HAP-1 (cell line): ENCODE measurements around the gene CAMTA1.

Source experiments
- DNase-seq, 2 experiments: peaks; one replicate each; pipeline ENCODE4 v3.0.0-alpha.2; 2016 to 2020; ENCODE audit warnings: low spot score in 2 of 2
- H3K27me3 ChIP-seq: fragments of 250-450 bp; sonication (Bioruptor Pico); 2 replicates; pipeline ENCODE4 v1.5.1; 2020; ENCODE audit warnings: low read depth, mild to moderate bottlenecking, moderate library complexity
- H3K36me3 ChIP-seq: fragments of 250-450 bp; sonication (Bioruptor Pico); replicated peaks from 2 replicates; pipeline ENCODE4 v1.5.1; 2020; ENCODE audit warnings: mild to moderate bottlenecking
- H3K4me1 ChIP-seq: fragments of 250-450 bp; sonication (Bioruptor Pico); 2 replicates; pipeline ENCODE4 v1.5.1; 2020; ENCODE audit warnings: mild to moderate bottlenecking
- H3K4me3 ChIP-seq: fragments of 250-450 bp; sonication (Bioruptor Pico); 2 replicates; pipeline ENCODE4 v1.5.1; 2020; ENCODE audit warnings: mild to moderate bottlenecking, moderate library complexity
- H3K9me3 ChIP-seq: fragments of 250-450 bp; sonication (Bioruptor Pico); 2 replicates; pipeline ENCODE4 v1.5.1; 2020; ENCODE audit warnings: mild to moderate bottlenecking, moderate library complexity
- in situ Hi-C: fragments of 300-500 bp; cut with MboI; formaldehyde crosslinking; loops from 3 replicates; pipeline ENCODE4 v1.14.3; 2020; ENCODE audit warnings: low sequenced_read_pairs, inconsistent platforms, mixed read lengths

Gene CAMTA1

DNA sequence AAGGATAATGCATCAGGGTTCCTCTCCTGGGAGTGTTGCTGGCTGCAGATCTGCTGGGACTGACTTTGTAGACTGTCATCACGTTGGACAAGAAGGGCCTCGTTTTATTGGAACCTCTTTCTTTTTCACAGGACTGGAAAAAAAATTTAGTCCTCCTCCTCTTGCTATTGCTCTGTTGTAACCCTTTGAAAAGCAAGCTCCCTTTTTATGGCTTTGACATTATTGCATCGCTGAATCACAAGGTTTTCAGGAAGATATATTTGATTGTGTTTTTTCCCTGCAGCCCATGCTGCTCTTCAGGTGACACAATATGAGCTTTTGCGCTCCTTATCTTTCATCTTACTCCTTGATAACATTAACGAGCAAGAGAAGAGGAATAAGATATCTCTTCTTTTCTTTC is 290.9 kb downstream of the CAMTA1 start:
- no peaks in the 10 kb centered on the region for H3K36me3 ChIP-seq
- no peak overlapping the region for H3K4me3 ChIP-seq
- DNase-seq, result no peak
- H3K4me1 ChIP-seq, result no peaks in the 10 kb centered on the region
- H3K27me3 ChIP-seq, result no peaks in the 10 kb centered on the region
- H3K9me3 ChIP-seq, result no peaks in the 10 kb centered on the region
- in situ Hi-C loops, result no loop called here

GRCh38 chr1:7076572-7076971 is 291.3 kb downstream of the CAMTA1 start:
- Histone ChIP-seq H3K4me3 (no peak overlapping the region), H3K27me3 (no peaks in the 10 kb centered on the region), H3K9me3 (no peaks in the 10 kb centered on the region), H3K36me3 (no peaks in the 10 kb centered on the region), H3K4me1 (no peaks in the 10 kb centered on the region)
- in situ Hi-C loops, result no loop called here
- no peak for DNase-seq

DNA sequence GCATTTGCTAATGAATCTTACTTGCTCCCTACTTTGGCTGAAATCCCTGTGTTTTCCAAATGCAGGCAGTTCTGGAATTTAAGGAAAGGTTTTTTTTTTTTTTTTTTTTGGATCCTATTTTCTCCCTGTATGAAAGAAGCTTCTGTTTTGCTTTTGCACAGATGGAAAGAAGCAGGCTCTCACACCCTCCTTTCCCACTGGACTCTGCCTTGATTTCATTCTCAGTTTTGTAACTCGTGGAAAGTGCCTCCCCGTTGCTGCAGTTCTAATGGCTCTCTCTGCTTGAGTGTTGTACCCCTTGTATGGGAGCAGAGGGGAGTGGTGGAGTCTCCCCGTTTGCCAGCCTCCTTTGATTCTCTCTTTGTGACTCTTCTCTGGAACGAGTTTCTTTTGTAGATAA is 291.9 kb downstream of the CAMTA1 start:
- H3K4me3 ChIP-seq, result no peak overlapping the region
- no peaks in the 10 kb centered on the region for H3K36me3 ChIP-seq
- no peaks in the 10 kb centered on the region for H3K4me1 ChIP-seq
- H3K9me3 ChIP-seq, result no peaks in the 10 kb centered on the region
- DNase-seq, result no peak
- in situ Hi-C loops, result no loop called here
- no peaks in the 10 kb centered on the region for H3K27me3 ChIP-seq

GRCh38 chr1:7077970-7078369 is 292.7 kb downstream of the CAMTA1 start:
- in situ Hi-C loops, result no loop called here

DNA sequence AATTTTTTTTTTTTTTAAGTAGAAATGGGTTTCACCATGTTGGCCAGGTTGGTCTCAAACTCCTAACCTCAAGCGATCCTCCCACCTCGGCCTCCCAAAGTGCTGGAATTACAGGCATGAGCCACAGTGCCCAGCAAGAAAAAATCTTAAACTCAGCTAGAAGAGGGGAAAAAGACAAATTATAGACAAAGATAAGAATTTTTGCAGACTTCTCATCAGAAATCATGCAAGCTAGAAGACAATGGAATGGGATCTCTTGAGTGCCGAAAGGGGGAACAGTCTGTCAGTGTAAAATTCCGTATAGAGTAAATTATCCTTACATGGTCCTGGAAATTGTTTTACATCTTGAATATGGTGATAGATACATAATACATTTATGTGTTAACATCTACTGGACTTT is 294.4 kb downstream of the CAMTA1 start:
- no peaks in the 10 kb centered on the region for H3K27me3 ChIP-seq
- H3K36me3 ChIP-seq, result no peaks in the 10 kb centered on the region
- no peak for DNase-seq
- no peaks in the 10 kb centered on the region for H3K9me3 ChIP-seq
- H3K4me3 ChIP-seq, result no peak overlapping the region
- no peaks in the 10 kb centered on the region for H3K4me1 ChIP-seq
- in situ Hi-C loops, result no loop called here

More at GRCh38 chr1:7077970-7078369, 292.7 kb downstream of the CAMTA1 start:
- no peaks in the 10 kb centered on the region for H3K27me3 ChIP-seq
- no peaks in the 10 kb centered on the region for H3K36me3 ChIP-seq
- H3K9me3 ChIP-seq, result no peaks in the 10 kb centered on the region
- no peak overlapping the region for H3K4me3 ChIP-seq
- DNase-seq, result no peak
- no peaks in the 10 kb centered on the region for H3K4me1 ChIP-seq

DNA sequence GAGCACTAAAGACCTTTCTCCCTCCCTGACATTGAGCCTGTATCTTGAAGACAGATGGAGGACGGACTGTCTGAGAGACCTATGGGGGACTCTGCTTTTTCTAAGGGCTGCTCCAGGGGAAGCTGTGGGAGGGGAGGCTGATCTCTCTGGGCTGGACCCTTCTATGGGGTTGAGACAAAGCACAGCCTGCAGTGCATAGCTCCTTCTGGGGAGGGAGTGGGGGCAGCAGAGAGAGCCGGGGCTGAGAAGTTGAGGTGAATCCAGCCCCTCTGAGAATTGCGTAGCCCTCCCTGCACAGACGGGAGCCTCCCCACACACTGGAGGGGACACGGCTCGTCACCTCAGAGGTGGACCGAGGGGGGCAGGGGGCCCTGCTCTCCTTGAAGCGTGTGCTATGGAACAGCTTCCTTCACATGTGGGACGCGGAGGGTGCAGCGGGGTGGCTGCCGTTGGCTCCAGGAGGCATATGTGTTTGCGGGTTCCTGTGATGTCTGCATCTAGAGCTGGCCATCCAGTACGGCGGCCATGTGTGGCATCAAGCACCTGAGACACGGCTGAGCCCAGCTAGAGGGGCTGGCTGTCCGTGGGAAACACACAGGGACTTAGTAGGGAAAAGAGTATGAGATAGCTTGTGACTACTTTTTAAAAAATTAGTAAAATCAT is 299.1 kb downstream of the CAMTA1 start:
- no peak overlapping the region for H3K4me3 ChIP-seq
- in situ Hi-C loops, result no loop called here
- H3K27me3 ChIP-seq, result peaks cover 3% of the 10 kb centered on the region; the same call in 1 of the 2 replicates
- no peaks in the 10 kb centered on the region for H3K4me1 ChIP-seq
- DNase-seq, result no peak
- H3K36me3 ChIP-seq, result no peaks in the 10 kb centered on the region
- no peaks in the 10 kb centered on the region for H3K9me3 ChIP-seq

DNA sequence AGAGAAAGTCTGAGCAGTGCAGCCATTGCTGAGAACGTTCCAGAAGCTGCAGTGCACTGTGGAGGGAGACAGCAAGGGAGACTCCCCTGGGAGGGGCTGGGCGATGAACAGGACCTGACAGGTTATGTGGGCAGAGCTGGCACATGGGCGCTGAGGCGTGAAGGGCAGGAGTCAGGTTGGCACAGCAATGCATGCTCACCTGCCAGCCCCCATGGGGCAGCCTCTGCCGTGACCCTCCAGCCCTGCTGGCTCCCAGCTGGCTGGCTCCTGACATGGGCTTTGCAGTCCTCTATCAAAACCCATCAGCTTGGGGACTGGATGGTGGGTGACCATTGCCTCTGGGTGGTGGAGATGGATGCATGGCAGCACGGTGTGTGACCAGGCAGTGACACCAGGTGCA is 300.3 kb downstream of the CAMTA1 start:
- no peaks in the 10 kb centered on the region for H3K36me3 ChIP-seq
- H3K9me3 ChIP-seq, result no peaks in the 10 kb centered on the region
- peaks cover 3% of the 10 kb centered on the region; the same call in 1 of the 2 replicates for H3K27me3 ChIP-seq
- DNase-seq, result no peak
- in situ Hi-C loops, result no loop called here
- no peaks in the 10 kb centered on the region for H3K4me1 ChIP-seq
- no peak overlapping the region for H3K4me3 ChIP-seq

DNA sequence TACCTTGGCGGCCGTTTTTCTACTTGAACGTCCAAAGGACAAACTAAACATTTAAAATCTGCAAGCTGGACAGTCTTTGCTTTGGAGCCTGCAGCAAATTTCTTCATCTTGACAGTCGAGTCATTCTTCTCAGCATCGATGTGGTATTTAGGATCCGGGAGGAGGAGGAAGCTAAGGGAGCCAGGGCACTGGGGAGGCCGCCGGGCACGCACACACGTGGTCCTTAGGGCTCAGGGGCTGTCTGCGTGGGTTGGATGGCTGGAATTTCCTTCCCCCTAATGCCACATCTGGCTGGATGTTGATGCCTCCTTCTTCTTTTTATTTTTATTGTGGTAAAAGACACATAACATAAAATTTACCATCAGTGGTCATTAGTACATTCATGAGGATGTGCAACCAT is 300.9 kb downstream of the CAMTA1 start:
- Histone ChIP-seq H3K4me1 (no peaks in the 10 kb centered on the region), H3K9me3 (no peaks in the 10 kb centered on the region), H3K4me3 (no peak overlapping the region), H3K36me3 (no peaks in the 10 kb centered on the region), H3K27me3 (peaks cover 3% of the 10 kb centered on the region; the same call in 1 of the 2 replicates)
- no peak for DNase-seq
- in situ Hi-C loops, result no loop called here

DNA sequence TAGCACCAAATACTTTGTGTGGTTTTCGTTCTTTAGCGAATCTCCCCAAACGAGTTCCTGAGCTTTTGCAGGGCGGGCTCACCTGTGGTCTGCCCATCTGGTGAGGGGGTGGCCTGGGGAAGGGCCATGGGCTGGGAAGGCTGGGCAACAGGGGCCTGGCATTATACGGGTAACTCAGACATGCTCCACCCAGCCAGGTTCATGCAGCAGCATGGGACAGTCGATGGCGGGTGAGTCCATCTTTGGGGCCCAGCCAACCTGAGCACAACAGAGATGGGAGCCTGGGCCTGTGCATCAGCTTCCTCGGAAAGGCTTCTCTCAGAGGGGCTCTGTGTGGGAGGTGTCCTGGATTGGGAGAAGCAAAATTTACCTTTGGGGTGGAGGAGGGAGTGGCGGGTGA is 302.6 kb downstream of the CAMTA1 start:
- H3K4me1 ChIP-seq, result no peaks in the 10 kb centered on the region
- in situ Hi-C loops, result no loop called here
- H3K9me3 ChIP-seq, result no peaks in the 10 kb centered on the region
- peaks cover 9% of the 10 kb centered on the region for H3K27me3 ChIP-seq
- no peak for DNase-seq
- no peaks in the 10 kb centered on the region for H3K36me3 ChIP-seq
- H3K4me3 ChIP-seq, result no peak overlapping the region

DNA sequence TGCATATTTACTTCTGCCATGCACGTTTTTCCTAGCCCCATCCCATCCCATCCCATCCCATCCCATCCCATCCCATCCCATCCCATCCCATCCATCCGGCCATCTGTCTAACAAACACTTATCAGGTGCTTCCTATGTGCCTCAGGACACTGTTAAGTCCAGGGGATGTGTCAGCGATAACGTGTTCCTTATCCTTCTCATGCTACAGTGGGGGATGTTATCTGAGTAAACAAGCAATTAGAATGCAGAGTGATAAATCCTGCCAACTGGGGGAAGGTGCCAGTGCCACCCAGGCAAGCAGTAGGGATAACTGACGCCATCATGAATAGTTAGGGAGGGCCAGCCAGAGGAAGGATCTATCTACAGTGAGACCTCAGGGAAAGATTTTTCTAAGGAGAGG is 304.2 kb downstream of the CAMTA1 start:
- no peaks in the 10 kb centered on the region for H3K4me1 ChIP-seq

DNA sequence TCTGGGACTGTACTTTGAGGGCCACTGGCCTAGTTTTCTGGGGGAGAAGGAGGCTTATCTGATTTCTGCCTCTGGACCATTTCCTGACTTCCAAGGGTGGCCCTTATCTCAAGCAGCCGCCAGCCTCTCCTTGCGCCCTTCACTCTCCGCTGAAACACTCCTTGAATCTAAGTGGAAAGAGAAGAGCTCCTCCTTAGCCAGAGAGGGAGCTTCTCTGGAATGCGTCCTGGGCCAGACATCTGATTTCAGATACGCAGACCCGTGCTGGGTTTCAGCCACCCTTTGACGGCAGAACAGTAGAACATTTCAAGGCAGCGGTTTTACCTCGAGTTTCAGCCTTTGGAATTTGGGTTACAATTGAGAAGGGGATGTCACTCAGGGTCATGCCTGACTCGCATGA is 308.0 kb downstream of the CAMTA1 start:
- H3K36me3 ChIP-seq, result no peaks in the 10 kb centered on the region
- no peaks in the 10 kb centered on the region for H3K9me3 ChIP-seq
- H3K4me3 ChIP-seq, result no peak overlapping the region
- peaks cover 19% of the 10 kb centered on the region for H3K27me3 ChIP-seq
- DNase-seq, result no peak
- H3K4me1 ChIP-seq, result no peaks in the 10 kb centered on the region
- in situ Hi-C loops, result no loop called here

More for the DNA sequence above, 304.2 kb downstream of the CAMTA1 start:
- in situ Hi-C loops, result no loop called here
- Histone ChIP-seq H3K4me3 (no peak overlapping the region), H3K9me3 (no peaks in the 10 kb centered on the region), H3K27me3 (peaks cover 15% of the 10 kb centered on the region), H3K36me3 (no peaks in the 10 kb centered on the region)
- DNase-seq, result no peak

DNA sequence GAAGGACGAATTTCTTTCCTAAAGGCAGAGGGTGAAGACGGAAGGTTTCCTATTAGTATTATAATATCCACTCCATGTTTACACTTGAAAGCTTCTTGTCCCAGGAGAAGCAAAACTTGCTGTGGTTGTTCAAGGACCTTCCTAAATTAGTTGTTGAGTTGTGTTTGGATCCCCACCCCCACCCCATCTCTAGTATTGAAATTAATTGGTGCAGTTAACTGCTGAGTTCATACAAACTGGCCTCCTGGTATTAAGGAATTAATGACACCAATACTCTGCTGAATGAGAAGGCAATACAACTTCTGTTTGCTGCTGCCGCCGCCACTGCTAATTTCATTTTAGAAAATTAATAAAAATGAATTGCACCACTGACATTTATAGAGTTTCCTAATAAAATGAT is 308.8 kb downstream of the CAMTA1 start:
- in situ Hi-C loops, result no loop called here
- H3K27me3 ChIP-seq, result peaks cover 19% of the 10 kb centered on the region
- H3K9me3 ChIP-seq, result no peaks in the 10 kb centered on the region
- no peaks in the 10 kb centered on the region for H3K36me3 ChIP-seq
- DNase-seq, result no peak
- H3K4me3 ChIP-seq, result no peak overlapping the region
- no peaks in the 10 kb centered on the region for H3K4me1 ChIP-seq

- H3K4me3 ChIP-seq, result no peak overlapping the region
- H3K4me1 ChIP-seq, result no peaks in the 10 kb centered on the region
- in situ Hi-C loops, result no loop called here
- H3K9me3 ChIP-seq, result no peaks in the 10 kb centered on the region
- H3K27me3 ChIP-seq, result peaks cover 19% of the 10 kb centered on the region
- no peaks in the 10 kb centered on the region for H3K36me3 ChIP-seq
- no peak for DNase-seq
Measured at GRCh38 chr1:7094509-7094908, 309.3 kb downstream of the CAMTA1 start.

- in situ Hi-C loops, result no loop called here
Measured at GRCh38 chr1:7095343-7095964, 310.2 kb downstream of the CAMTA1 start.

More at GRCh38 chr1:7095343-7095964, 310.2 kb downstream of the CAMTA1 start:
- Histone ChIP-seq H3K36me3 (no peaks in the 10 kb centered on the region), H3K4me1 (no peaks in the 10 kb centered on the region), H3K4me3 (no peak overlapping the region), H3K9me3 (no peaks in the 10 kb centered on the region), H3K27me3 (peaks cover 22% of the 10 kb centered on the region)
- DNase-seq, result no peak
